GM12878 (cell line): ENCODE measurements around the gene YPEL3. TPM values are rescaled to one million over a fixed set of nuclear protein-coding genes. Genes with fewer than 3 reads are reported as not detected.

Experiments used
- ATAC-seq: fragments of 200-7000 bp; cut with Tn5 transposase; 3 replicates; pipeline ENCODE4 v1.9.1; 2020; ENCODE audit warnings: mild to moderate bottlenecking, moderate library complexity
- BruUV-seq: library from RNA; stranded (reverse); fragments of 400-500 nt; replicated peaks from 2 replicates; lab custom pipeline; 2021; lab: Mats Ljungman, UMichigan
- CTCF ChIA-PET: fragments of 300-600 bp; sonication (Branson Sonifier 250); formaldehyde crosslinking; extraction: SDS; loops from one replicate; lab custom pipeline; 2021; ENCODE audit warnings: inconsistent platforms; lab: Yijun Ruan, JAX
- POLR2A ChIA-PET: fragments of 350-600 bp; formaldehyde crosslinking; extraction: SDS; loops from one replicate; lab custom pipeline; 2021; ENCODE audit warnings: inconsistent platforms; lab: Charles Lee
- RAD21 ChIA-PET: fragments of 300-600 bp; sonication (Branson Sonifier 250); formaldehyde crosslinking; loops from one replicate; lab custom pipeline; 2023; ENCODE audit warnings: antibody characterized with exemption; ENCODE audit not compliant: unreplicated experiment; lab: Charles Lee
- SMC1A ChIA-PET: fragments of 300-600 bp; sonication (Branson Sonifier 250); formaldehyde crosslinking; loops from one replicate; lab custom pipeline; 2023; ENCODE audit not compliant: unreplicated experiment, uncharacterized antibody; lab: Charles Lee
- DNase-seq: peaks from one replicate; pipeline ENCODE4 v3.0.0-alpha.2; 2011; ENCODE audit warnings: low read depth, low spot score
- FAIRE-seq: peaks from 3 replicates; lab custom pipeline; 2011; peaks lifted over from hg19 to GRCh38; lab: Jason Lieb, UNC
- H2AFZ ChIP-seq: 2 replicates; pipeline ENCODE4 v1.6.0; 2011; ENCODE audit warnings: low read depth, low read length, control low read depth; ENCODE audit not compliant: control insufficient read depth
- H3K27ac ChIP-seq: 2 replicates; pipeline ENCODE4 v1.5.1; 2011; ENCODE audit warnings: control low read depth; ENCODE audit not compliant: control insufficient read depth, insufficient read depth
- H3K27me3 ChIP-seq, 2 experiments: replicated peaks in 1 of 2; 2 replicates each; pipeline versions ENCODE4 v1.6.0 to v1.6.1; 2011; ENCODE audit warnings: low read length in 1 of 2; ENCODE audit not compliant: control insufficient read depth in 2 of 2, insufficient read depth in 2 of 2
- H3K36me3 ChIP-seq, 2 experiments: 2 replicates each; pipeline ENCODE4 v1.5.1; 2011; ENCODE audit warnings: low read length in 1 of 2; ENCODE audit not compliant: control insufficient read depth in 2 of 2, insufficient read depth in 2 of 2
- H3K4me1 ChIP-seq: 2 replicates; pipeline ENCODE4 v1.6.1; 2011; ENCODE audit warnings: mild to moderate bottlenecking, low read length, moderate library complexity, mixed read lengths; ENCODE audit not compliant: control insufficient read depth, insufficient read depth
- H3K4me2 ChIP-seq: 2 replicates; pipeline ENCODE4 v1.6.0; 2011; ENCODE audit warnings: control low read depth; ENCODE audit not compliant: control insufficient read depth, insufficient read depth
- H3K4me3 ChIP-seq: fragments of 200-600 bp; sonication (generic); 2 replicates; pipeline ENCODE4 v1.5.1; 2016
- H3K79me2 ChIP-seq: 2 replicates; pipeline ENCODE4 v1.6.0; 2011; ENCODE audit warnings: low read length; ENCODE audit not compliant: control insufficient read depth, insufficient read depth
- H3K9ac ChIP-seq: 2 replicates; pipeline ENCODE4 v1.8.0; 2011; ENCODE audit warnings: low read length, control low read depth, mixed read lengths; ENCODE audit not compliant: control insufficient read depth, insufficient read depth
- H3K9me3 ChIP-seq: replicated peaks from 3 replicates; pipeline ENCODE4 v1.5.1; 2011; ENCODE audit warnings: mild to moderate bottlenecking, low read length; ENCODE audit not compliant: control insufficient read depth, insufficient read depth
- H4K20me1 ChIP-seq: 2 replicates; pipeline ENCODE4 v1.6.0; 2011; ENCODE audit not compliant: control insufficient read depth, insufficient read depth
- CHD2 ChIP-seq: IDR thresholded peaks from 2 replicates; pipeline ENCODE4 v1.6.1; 2011; ENCODE audit warnings: low read depth, low read length, improper control_type of control experiment, borderline replicate concordance
- CTCF ChIP-seq, 3 experiments: IDR thresholded peaks in 2 of 3; conservative IDR thresholded peaks in 1 of 3; 2 replicates each; pipeline ENCODE4 v1.5.1; 2011; ENCODE audit warnings: low read depth in 3 of 3, low read length in 3 of 3, mild to moderate bottlenecking in 3 of 3, control low read depth in 2 of 3, moderate library complexity in 2 of 3, inconsistent platforms in 1 of 3, mixed read lengths in 1 of 3; ENCODE audit not compliant: control insufficient read depth in 2 of 3, insufficient read depth in 1 of 3; ENCODE audit errors: extremely low read depth in 1 of 3
- IKZF1 ChIP-seq: fragments of 450-650 bp; conservative IDR thresholded peaks from 2 replicates; pipeline ENCODE4 v1.6.1; 2017; ENCODE audit warnings: antibody characterized with exemption, mild to moderate bottlenecking
- JUNB ChIP-seq: IDR thresholded peaks from 2 replicates; pipeline ENCODE4 v1.6.1; 2016; ENCODE audit warnings: antibody characterized with exemption, mild to moderate bottlenecking
- NFIC ChIP-seq: IDR thresholded peaks from 2 replicates; pipeline ENCODE4 v1.6.1; 2012; ENCODE audit warnings: low read depth, mild to moderate bottlenecking, inconsistent platforms, low read length, moderate library complexity
- NR2C1 ChIP-seq: fragments of 450-650 bp; IDR thresholded peaks from 2 replicates; pipeline ENCODE4 v1.6.1; 2017; ENCODE audit warnings: antibody characterized with exemption, mild to moderate bottlenecking, moderate library complexity
- NR2F1 ChIP-seq: fragments of 450-650 bp; conservative IDR thresholded peaks from 2 replicates; pipeline ENCODE4 v1.6.1; 2017; ENCODE audit warnings: mild to moderate bottlenecking
- RAD21 ChIP-seq: IDR thresholded peaks from 2 replicates; pipeline ENCODE4 v1.6.1; 2011; ENCODE audit warnings: mild to moderate bottlenecking, low read depth, low read length, moderate library complexity; ENCODE audit not compliant: insufficient read depth
- SMC3 ChIP-seq: IDR thresholded peaks from 2 replicates; pipeline ENCODE4 v1.6.1; 2011; ENCODE audit warnings: low read length, improper control_type of control experiment, borderline replicate concordance
- TARDBP ChIP-seq: IDR thresholded peaks from 2 replicates; pipeline ENCODE4 v1.6.1; 2016; ENCODE audit warnings: borderline replicate concordance
- TCF3 ChIP-seq: IDR thresholded peaks from 2 replicates; pipeline ENCODE4 v1.6.1; 2012; ENCODE audit warnings: low read depth, mild to moderate bottlenecking, low read length, borderline replicate concordance; ENCODE audit not compliant: insufficient read depth
- YY1 ChIP-seq: IDR thresholded peaks from 2 replicates; pipeline ENCODE4 v1.6.1; 2011; ENCODE audit warnings: low read depth, mild to moderate bottlenecking, low read length
- ZBTB33 ChIP-seq: fragments of 450-650 bp; IDR thresholded peaks from 2 replicates; pipeline ENCODE4 v1.6.1; 2017; ENCODE audit warnings: mild to moderate bottlenecking
- WGBS: methylation state at CpG from one replicate; pipeline ENCODE4 v1.1.6; 2016; ENCODE audit warnings: low lambda C conversion rate; ENCODE audit not compliant: insufficient replicate concordance, insufficient coverage; ENCODE audit errors: missing lambda C conversion rate; 5-methylcytosine and 5-hydroxymethylcytosine counted together
- in situ Hi-C: fragments of 300-500 bp; cut with MboI; formaldehyde crosslinking; loops from 9 replicates; pipeline ENCODE4 v1.14.3; 2018; ENCODE audit warnings: mixed read lengths
- intact Hi-C: fragments of 100-400 bp; cut with micrococcal nuclease; formaldehyde crosslinking; loops from one replicate; pipeline ENCODE4 v1.14.2; 2022; ENCODE audit not compliant: unreplicated experiment
- polyA plus RNA-seq, 11 experiments: library from polyadenylated mRNA; depleted of rRNA in 4 of 11; unstranded in 6 of 11; stranded (reverse) in 5 of 11; fragments of >200 nt; fragmentation: Nextera tagmentation in 4 of 11; fragmentation: Illumina TruSeq in 1 of 11; extraction: Ambion mirVana in 4 of 11; extraction: Trizol in 1 of 11; gene quantifications; 1 replicate in 1 of 11; 2 replicates in 10 of 11; pipeline versions ENCODE4 v1.2.1 to v1.2.3, GENCODE V29; 2011 to 2016; ENCODE audit warnings: inconsistent platforms in 2 of 11, missing spikeins in 2 of 11, low read depth in 1 of 11
- total RNA-seq, 4 experiments: library from RNA; depleted of rRNA in 3 of 4; stranded (reverse); fragments of >200 nt in 3 of 4; fragmentation: Illumina TruSeq in 1 of 4; extraction: Trizol in 1 of 4; gene quantifications; 2 replicates each; pipeline versions ENCODE4 v1.2.1 to v1.2.3, GENCODE V29; 2013 to 2021

Gene YPEL3
- total and polyA plus RNA-seq, 10 of the 15 experiments (the other 5 are each of a cell fraction or from before 2014, with no cell fraction given) = 1.3 to 22.0 (median 12.1) TPM

GRCh38 chr16:30054959-30055553, 41.0 kb downstream of the YPEL3 start:
- ATAC-seq (peak; percentile 85), FAIRE-seq (no peak), DNase-seq (no peak)
- ChIA-PET SMC1A (interaction anchor here (0.6 to 1.6 kb wide), 7 partner anchors 10 to 207 kb away, joined by 3 to 6 read pairs (median 3); partner anchors contain the start of genes ALDOA, TBX6 and TLCD3B), CTCF (interaction anchor here (0.6 to 4.8 kb wide), 18 partner anchors 10 to 265 kb away, joined by 3 to 51 read pairs (median 4); partner anchors contain the start of genes ALDOA, CORO1A, KCTD13 and SEZ6L2), POLR2A (interaction anchor here (0.6 to 1.6 kb wide), 5 partner anchors 10 to 95 kb away, joined by 3 to 6 read pairs (median 5); partner anchors contain the start of genes ALDOA and TBX6), RAD21 (interaction anchor here (0.6 to 2.0 kb wide), 6 partner anchors 10 to 206 kb away, joined by 3 to 12 read pairs (median 8); partner anchors contain the start of genes ALDOA and TBX6)
- intact Hi-C loops = no loop called here
- BruUV-seq = no TSS peak
- H3K79me2 ChIP-seq = no peaks in the 10 kb centered on the region
- H3K4me2 ChIP-seq = no peak overlapping the region
- in situ Hi-C loops = no loop called here
- H3K27ac ChIP-seq = no peak overlapping the region
- no peak overlapping the region for H3K4me3 ChIP-seq
- H3K27me3 ChIP-seq = no peaks in the 10 kb centered on the region
- no peak overlapping the region for H2AFZ ChIP-seq
- no peaks in the 10 kb centered on the region for H3K36me3 ChIP-seq
- WGBS = 40% methylated on average over 10 of the region's 10 CpGs
- H3K4me1 ChIP-seq = peaks cover 3% of the 10 kb centered on the region; the same call in 1 of the 2 replicates
- H3K9ac ChIP-seq = no peak overlapping the region
- H4K20me1 ChIP-seq = no peaks in the 10 kb centered on the region
- H3K9me3 ChIP-seq = no peaks in the 10 kb centered on the region
- 0 out of 2 replicates have a peak, but pooled peaks have one; percentile 32 for TF ChIP-seq IKZF1
- no peak for TF ChIP-seq NR2C1
- TF ChIP-seq JUNB = no peak
- no peak for TF ChIP-seq ZBTB33
- TF ChIP-seq CTCF (IDR thresholded peaks at IDR 0.05 in 2 of 3, conservative IDR thresholded peaks at IDR 0.05 in 1 of 3; ENCODE audit: control insufficient read depth in 2 of 3, extremely low read depth in 1 of 3, insufficient read depth in 1 of 3, low read depth in 3 of 3, low read length in 3 of 3) = peak; percentile 75 to 85 (median 82)
- TF ChIP-seq SMC3 = peak; percentile 13; the same call in 1 of the 2 replicates
- TF ChIP-seq NFIC = no peak
- no peak for TF ChIP-seq TCF3
- no peak for TF ChIP-seq TARDBP
- TF ChIP-seq CHD2 = no peak
- peak; percentile 71 for TF ChIP-seq NR2F1
- peak; percentile 40; the same call in 1 of the 2 replicates for TF ChIP-seq YY1
- peak; percentile 60 for TF ChIP-seq RAD21
